Neuron (in vitro differentiated cells): ENCODE measurements around the gene TBC1D5.

Experiments
- H2AFZ ChIP-seq: one replicate; pipeline ENCODE4 v1.6.1; 2013; ENCODE audit warnings: low read depth, mild to moderate bottlenecking, inconsistent platforms, low read length, moderate library complexity
- H3K27me3 ChIP-seq: one replicate; pipeline ENCODE4 v1.6.1; 2013; ENCODE audit warnings: low read length; ENCODE audit not compliant: insufficient read depth
- H3K36me3 ChIP-seq: one replicate; pipeline ENCODE4 v1.6.1; 2013; ENCODE audit warnings: low read length; ENCODE audit not compliant: insufficient read depth
- H3K4me1 ChIP-seq: one replicate; pipeline ENCODE4 v1.6.1; 2013; ENCODE audit warnings: low read length; ENCODE audit not compliant: insufficient read depth
- H3K4me3 ChIP-seq: 2 replicates; pipeline ENCODE4 v1.5.1; 2013; ENCODE audit warnings: mild to moderate bottlenecking, low read length, moderate library complexity
- H3K9me3 ChIP-seq: one replicate; pipeline ENCODE4 v1.6.1; 2013; ENCODE audit warnings: low read length

Gene TBC1D5

DNA sequence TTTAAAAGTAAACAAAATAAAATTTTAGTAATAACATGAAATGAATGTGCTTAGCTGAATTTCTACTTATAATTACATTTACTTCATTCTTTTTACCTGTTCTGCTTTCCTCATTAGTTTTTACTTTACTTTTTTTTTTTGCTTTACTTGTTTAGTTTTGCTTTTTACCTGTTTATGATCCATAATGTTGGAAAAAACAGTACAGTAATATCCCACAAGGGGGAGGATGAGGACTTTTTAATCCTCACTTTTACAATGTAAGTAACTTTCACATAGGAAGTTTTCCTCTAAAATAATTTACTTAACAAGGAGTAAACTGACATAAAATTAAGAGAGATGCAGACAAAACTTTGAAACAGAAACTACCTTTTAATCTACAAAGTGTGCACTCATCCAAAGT lies 268.7 kb downstream of the TBC1D5 start:
- no peaks in the 10 kb centered on the region for H3K27me3 ChIP-seq
- H3K9me3 ChIP-seq = no peaks in the 10 kb centered on the region
- peaks cover 8% of the 10 kb centered on the region for H3K4me1 ChIP-seq
- no peak overlapping the region for H3K4me3 ChIP-seq
- no peaks in the 10 kb centered on the region for H3K36me3 ChIP-seq
- no peak overlapping the region for H2AFZ ChIP-seq

- Histone ChIP-seq H3K4me3 (no peak overlapping the region), H3K36me3 (no peaks in the 10 kb centered on the region), H3K4me1 (peaks cover 16% of the 10 kb centered on the region), H3K9me3 (no peaks in the 10 kb centered on the region), H3K27me3 (no peaks in the 10 kb centered on the region), H2AFZ (no peak overlapping the region)
Measured at GRCh38 chr3:17469954-17470353, 272.5 kb downstream of the TBC1D5 start.

DNA sequence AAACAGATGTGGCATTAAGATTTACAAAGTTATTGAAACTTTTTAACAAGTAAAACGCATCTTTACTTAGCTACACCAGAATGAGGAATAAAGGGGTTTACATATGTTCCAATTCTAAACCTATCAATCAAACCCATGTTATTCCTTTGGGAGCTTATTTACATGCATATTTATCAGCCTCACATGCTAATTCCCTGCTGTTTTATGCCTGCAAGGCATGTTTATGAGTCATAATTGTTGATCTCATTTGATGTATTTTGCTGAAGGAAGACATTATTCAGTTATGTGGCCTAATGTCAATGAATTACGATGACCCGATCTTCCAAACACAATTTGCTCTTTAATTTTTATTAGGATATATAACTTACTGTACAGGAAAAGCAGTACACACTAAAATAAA lies 272.9 kb downstream of the TBC1D5 start:
- H3K9me3 ChIP-seq = no peaks in the 10 kb centered on the region
- no peaks in the 10 kb centered on the region for H3K27me3 ChIP-seq
- H3K4me3 ChIP-seq = no peak overlapping the region
- H2AFZ ChIP-seq = no peak overlapping the region
- H3K36me3 ChIP-seq = no peaks in the 10 kb centered on the region
- H3K4me1 ChIP-seq = peaks cover 19% of the 10 kb centered on the region

DNA sequence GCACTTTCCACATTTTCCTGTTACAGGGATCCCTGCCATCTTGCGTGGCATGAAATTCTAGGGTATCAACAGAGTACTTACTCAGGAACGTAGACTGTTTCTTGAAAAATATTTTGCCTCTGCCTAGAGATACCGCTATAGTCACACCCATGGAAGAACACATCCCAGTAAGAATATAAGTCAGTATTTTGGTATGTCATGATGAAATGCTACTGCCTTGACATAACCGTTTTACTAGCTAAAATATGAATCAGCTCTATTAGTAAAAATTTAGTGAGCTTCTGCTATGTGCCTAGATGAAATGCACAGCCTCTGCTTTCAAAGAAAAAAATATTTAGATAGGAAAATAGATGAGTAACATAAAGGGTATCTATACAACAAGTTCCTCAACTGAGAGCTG lies 276.4 kb downstream of the TBC1D5 start:
- H3K9me3 ChIP-seq = no peaks in the 10 kb centered on the region
- H3K27me3 ChIP-seq = no peaks in the 10 kb centered on the region
- H2AFZ ChIP-seq = no peak overlapping the region
- no peak overlapping the region for H3K4me3 ChIP-seq
- H3K4me1 ChIP-seq = peaks cover 19% of the 10 kb centered on the region
- H3K36me3 ChIP-seq = no peaks in the 10 kb centered on the region

DNA sequence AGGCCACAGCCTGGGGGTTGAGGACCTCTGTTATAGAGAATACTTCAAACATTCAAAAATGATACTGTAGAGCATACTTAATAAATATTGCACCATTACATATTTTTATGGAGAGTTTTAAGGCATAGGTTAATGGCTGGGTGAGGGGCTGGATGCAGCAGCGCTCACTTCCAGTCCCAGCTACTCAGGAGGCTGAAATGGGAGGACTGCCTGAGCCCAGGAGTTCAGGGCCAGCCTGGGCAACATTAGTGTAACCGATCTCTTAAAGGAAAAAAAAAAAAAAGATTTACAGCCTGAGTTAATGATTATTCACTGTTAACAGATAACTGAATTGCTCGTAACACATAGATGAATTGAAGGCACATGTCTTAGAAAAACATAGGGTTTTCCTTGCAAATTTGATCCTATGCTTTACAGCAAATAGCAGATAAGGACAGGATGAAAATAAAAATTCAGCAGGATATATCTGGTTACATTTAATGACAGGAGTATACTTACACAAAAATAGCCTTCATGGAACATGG lies 282.9 kb downstream of the TBC1D5 start:
- H3K4me3 ChIP-seq = no peak overlapping the region
- H3K36me3 ChIP-seq = no peaks in the 10 kb centered on the region
- H3K4me1 ChIP-seq = no peaks in the 10 kb centered on the region
- H2AFZ ChIP-seq = no peak overlapping the region
- no peaks in the 10 kb centered on the region for H3K27me3 ChIP-seq
- peaks cover 2% of the 10 kb centered on the region for H3K9me3 ChIP-seq

DNA sequence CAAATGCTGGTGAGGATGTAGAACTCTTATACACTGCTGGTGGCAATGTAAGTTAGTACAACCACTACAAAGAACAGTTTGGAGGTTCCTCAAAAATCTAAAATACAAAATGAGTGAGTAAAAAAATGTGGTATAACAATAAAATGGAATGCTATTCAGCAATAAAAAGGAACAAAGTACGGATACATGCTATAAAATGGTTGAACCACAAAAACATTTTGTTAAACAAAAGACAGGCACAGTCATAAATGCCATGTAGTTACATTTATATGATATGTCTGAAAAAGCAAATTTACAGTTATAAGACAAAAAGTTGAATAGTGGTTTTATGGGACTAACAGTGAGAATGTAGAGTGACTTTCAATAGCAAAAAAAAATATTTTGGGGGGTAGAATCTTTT lies 285.8 kb downstream of the TBC1D5 start:
- H3K4me1 ChIP-seq = no peaks in the 10 kb centered on the region
- H3K9me3 ChIP-seq = peaks cover 2% of the 10 kb centered on the region
- no peak overlapping the region for H3K4me3 ChIP-seq
- H2AFZ ChIP-seq = no peak overlapping the region
- no peaks in the 10 kb centered on the region for H3K27me3 ChIP-seq
- H3K36me3 ChIP-seq = no peaks in the 10 kb centered on the region

DNA sequence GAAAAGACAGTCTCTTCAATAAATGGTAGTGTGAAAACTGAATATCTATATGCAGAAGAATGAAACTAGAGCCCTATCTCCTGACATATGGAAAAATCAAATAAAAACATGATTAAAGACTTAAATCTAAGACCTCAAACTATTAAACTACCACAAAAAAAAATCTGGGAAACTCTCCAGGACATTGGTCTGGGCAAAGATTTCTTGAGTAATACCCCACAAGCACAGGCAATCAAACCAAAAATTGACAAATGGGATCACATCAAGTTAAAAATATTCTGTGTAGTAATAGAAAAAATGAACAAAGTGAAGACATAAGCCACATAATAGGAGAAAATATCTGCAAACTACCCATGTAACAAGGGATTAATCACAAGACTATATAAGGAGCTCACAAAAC lies 286.4 kb downstream of the TBC1D5 start:
- Histone ChIP-seq H3K36me3 (no peaks in the 10 kb centered on the region), H3K4me3 (no peak overlapping the region), H2AFZ (no peak overlapping the region), H3K27me3 (no peaks in the 10 kb centered on the region), H3K9me3 (peaks cover 2% of the 10 kb centered on the region), H3K4me1 (no peaks in the 10 kb centered on the region)

DNA sequence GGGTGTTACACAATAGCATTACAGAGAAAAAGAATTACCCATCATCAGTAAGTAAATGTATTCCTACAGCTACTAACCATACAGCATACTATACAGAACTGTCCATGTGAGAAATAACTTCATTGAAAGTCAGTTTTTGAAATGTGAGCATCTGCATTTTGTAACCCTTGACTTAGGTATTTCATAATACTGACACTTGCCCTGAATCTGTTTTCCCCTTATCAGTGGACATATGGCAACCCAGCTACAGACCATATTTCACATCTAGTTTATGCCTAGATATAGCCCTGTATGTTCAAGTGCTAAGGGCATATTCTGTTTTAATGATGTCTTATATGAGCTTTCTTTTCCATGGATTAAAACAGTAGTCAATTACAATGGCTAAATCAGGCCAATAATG lies 297.6 kb downstream of the TBC1D5 start:
- Histone ChIP-seq H3K27me3 (no peaks in the 10 kb centered on the region), H3K4me3 (no peak overlapping the region), H3K36me3 (no peaks in the 10 kb centered on the region), H3K4me1 (no peaks in the 10 kb centered on the region), H3K9me3 (no peaks in the 10 kb centered on the region), H2AFZ (no peak overlapping the region)

- Histone ChIP-seq H3K4me3 (no peak overlapping the region), H3K36me3 (no peaks in the 10 kb centered on the region), H3K4me1 (no peaks in the 10 kb centered on the region), H3K9me3 (no peaks in the 10 kb centered on the region), H2AFZ (no peak overlapping the region), H3K27me3 (no peaks in the 10 kb centered on the region)
Measured at GRCh38 chr3:17443142-17443541, 299.3 kb downstream of the TBC1D5 start.

DNA sequence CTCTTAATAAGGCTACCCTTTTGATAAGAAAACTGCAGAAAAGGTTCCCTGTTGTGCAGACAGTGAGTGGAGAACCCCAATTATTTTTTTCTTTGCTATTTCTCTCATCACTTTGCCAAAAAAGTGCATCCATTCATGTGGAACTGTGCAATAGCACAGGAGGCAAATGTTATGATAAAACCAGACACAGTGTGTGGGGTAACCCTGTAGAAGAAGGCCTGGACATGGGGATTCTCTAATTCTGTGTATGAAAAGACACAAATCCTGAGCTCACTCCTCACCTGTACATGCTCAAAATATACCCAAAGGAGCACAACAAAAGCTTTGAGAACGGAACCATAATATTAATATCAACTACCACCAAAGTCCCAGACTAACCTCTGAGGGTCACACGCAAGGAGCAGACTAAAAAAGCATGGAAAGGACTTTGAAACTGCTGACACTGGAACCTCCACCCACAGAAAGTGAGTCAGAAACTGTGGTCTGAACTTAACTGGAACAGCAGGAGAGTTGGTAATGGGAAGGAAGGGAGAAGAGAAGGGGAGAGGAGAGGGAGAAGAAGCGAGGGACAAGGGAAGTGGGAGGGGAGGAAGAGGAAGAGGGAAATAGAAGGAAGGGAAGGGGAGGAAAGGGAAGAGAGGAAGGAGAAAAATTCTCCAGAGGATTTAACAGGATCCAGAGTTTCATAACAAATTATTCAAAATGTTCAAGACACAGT lies 299.9 kb downstream of the TBC1D5 start:
- Histone ChIP-seq H3K4me3 (no peak overlapping the region), H3K27me3 (no peaks in the 10 kb centered on the region), H3K36me3 (no peaks in the 10 kb centered on the region), H3K4me1 (no peaks in the 10 kb centered on the region), H2AFZ (no peak overlapping the region), H3K9me3 (no peaks in the 10 kb centered on the region)

GRCh38 chr3:17433876-17434275 lies 308.6 kb downstream of the TBC1D5 start:
- Histone ChIP-seq H3K9me3 (no peaks in the 10 kb centered on the region), H3K36me3 (no peaks in the 10 kb centered on the region), H2AFZ (no peak overlapping the region), H3K4me3 (no peak overlapping the region), H3K4me1 (peaks cover 7% of the 10 kb centered on the region), H3K27me3 (no peaks in the 10 kb centered on the region)

GRCh38 chr3:17432236-17432635 lies 310.2 kb downstream of the TBC1D5 start:
- Histone ChIP-seq H3K9me3 (no peaks in the 10 kb centered on the region), H2AFZ (no peak overlapping the region), H3K4me1 (peaks cover 7% of the 10 kb centered on the region), H3K36me3 (no peaks in the 10 kb centered on the region), H3K27me3 (no peaks in the 10 kb centered on the region), H3K4me3 (no peak overlapping the region)

DNA sequence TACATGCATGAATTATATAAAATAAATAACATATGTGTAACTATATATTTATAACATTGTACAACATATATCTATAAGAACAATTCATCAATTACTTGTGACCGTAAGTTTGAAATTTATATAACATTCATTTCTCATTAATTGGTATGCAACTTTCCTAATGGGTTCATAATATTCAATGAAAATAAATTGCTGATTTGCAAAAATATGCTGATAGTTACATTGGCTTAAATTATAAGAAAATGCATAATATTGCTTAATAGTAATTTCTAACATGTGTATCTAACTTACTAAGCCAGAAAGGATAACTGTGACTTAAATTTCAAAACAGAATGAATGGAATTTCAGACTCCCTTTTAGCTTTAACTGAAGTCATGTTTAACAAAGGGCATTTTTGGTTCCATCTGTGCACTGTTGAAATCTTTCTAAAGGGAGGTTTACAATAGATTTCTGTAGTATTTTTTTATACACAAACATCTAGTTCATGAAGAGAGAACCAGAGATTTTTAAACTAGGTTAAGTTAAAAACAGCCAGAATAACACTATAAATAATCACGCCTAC lies 310.9 kb downstream of the TBC1D5 start:
- H3K4me3 ChIP-seq = no peak overlapping the region
- H3K4me1 ChIP-seq = peaks cover 7% of the 10 kb centered on the region
- H3K36me3 ChIP-seq = no peaks in the 10 kb centered on the region
- no peaks in the 10 kb centered on the region for H3K9me3 ChIP-seq
- H2AFZ ChIP-seq = no peak overlapping the region
- H3K27me3 ChIP-seq = no peaks in the 10 kb centered on the region

DNA sequence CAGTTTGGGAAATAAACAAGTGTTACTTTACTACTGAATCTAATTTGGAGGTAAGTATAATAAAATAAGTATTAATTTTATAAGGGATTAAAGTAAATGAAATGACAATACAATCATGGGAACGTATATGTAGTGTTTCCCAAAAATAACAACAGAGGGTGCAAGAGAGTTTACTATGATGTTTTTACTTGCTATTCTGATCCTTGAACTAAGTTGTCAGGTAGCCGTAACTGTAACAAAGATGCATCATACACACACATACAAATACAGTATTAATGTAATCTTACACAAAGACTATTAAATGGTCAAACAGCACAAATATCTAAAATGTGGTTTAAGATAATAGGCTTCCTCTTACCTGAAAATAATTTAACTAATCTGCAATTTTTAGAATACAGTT lies 311.4 kb downstream of the TBC1D5 start:
- no peak overlapping the region for H2AFZ ChIP-seq
- no peaks in the 10 kb centered on the region for H3K9me3 ChIP-seq
- H3K27me3 ChIP-seq = no peaks in the 10 kb centered on the region
- H3K36me3 ChIP-seq = no peaks in the 10 kb centered on the region
- peaks cover 7% of the 10 kb centered on the region for H3K4me1 ChIP-seq
- no peak overlapping the region for H3K4me3 ChIP-seq
